ENCODE measurements around the gene ITGA8.
"Not testable (repeated sequence)": the region's sequence is repeated elsewhere in the genome, so short reads cannot be mapped to it uniquely, and the experiment has no call there.

The ITGA8 gene

GRCh38 chr10:15546606-15547005 is 173.1 kb downstream of the ITGA8 start:
- no peak for DNase-seq

- no peak for DNase-seq
These were observed 173.8 kb downstream of the ITGA8 start for GRCh38 chr10:15545884-15546283.

GRCh38 chr10:15545266-15545665 is 174.5 kb downstream of the ITGA8 start:
- DNase-seq, result no peak

GRCh38 chr10:15543994-15544393 is 175.7 kb downstream of the ITGA8 start:
- no peak for DNase-seq

GRCh38 chr10:15542817-15543216 is 176.9 kb downstream of the ITGA8 start:
- no peak for DNase-seq

GRCh38 chr10:15541376-15541775 is 178.3 kb downstream of the ITGA8 start:
- no peak for DNase-seq

- DNase-seq, result no peak
These were observed 179.0 kb downstream of the ITGA8 start for GRCh38 chr10:15540727-15541126.

GRCh38 chr10:15539262-15539661 is 180.5 kb downstream of the ITGA8 start:
- no peak for DNase-seq

GRCh38 chr10:15534928-15535538 is 184.7 kb downstream of the ITGA8 start:
- DNase-seq, result not testable (repeated sequence)

GRCh38 chr10:15531927-15532722 is 187.6 kb downstream of the ITGA8 start:
- no peak for DNase-seq

GRCh38 chr10:15528859-15529239 is 190.9 kb downstream of the ITGA8 start:
- no peak for DNase-seq

- no peak for DNase-seq
These were observed 193.0 kb downstream of the ITGA8 start for GRCh38 chr10:15526754-15527153.

GRCh38 chr10:15521328-15521903 is 198.3 kb downstream of the ITGA8 start:
- DNase-seq, result no peak

GRCh38 chr10:15518250-15518649 is 201.5 kb downstream of the ITGA8 start:
- DNase-seq, result no peak

GRCh38 chr10:15516256-15517085 is 203.3 kb downstream of the ITGA8 start:
- DNase-seq, result no peak

- peak; percentile 60 for DNase-seq
These were observed 204.5 kb downstream of the ITGA8 start for GRCh38 chr10:15515202-15515601.

- no peak for DNase-seq
These were observed 208.8 kb downstream of the ITGA8 start for GRCh38 chr10:15510963-15511362.

GRCh38 chr10:15505329-15505728 is 214.4 kb downstream of the ITGA8 start:
- DNase-seq, result no peak

- peak; percentile 24 for DNase-seq
These were observed 215.5 kb downstream of the ITGA8 start for GRCh38 chr10:15504101-15504840.

- DNase-seq, result no peak
These were observed 224.7 kb downstream of the ITGA8 start for GRCh38 chr10:15494850-15495506.

- DNase-seq, result no peak
These were observed 227.7 kb downstream of the ITGA8 start for GRCh38 chr10:15491856-15492642.
